Smooth muscle cell of the pulmonary artery (primary cell): ENCODE data around the gene PDC. TPM values are rescaled to one million over a fixed set of nuclear protein-coding genes. Genes with fewer than 3 reads are reported as not detected.

ENCODE experiments used
- total RNA-seq: library from RNA; depleted of rRNA; stranded (reverse); fragments of >200 nt; gene quantifications from 2 replicates; pipeline ENCODE4 v1.2.3, GENCODE V29; 2014

PDC gene
- total RNA-seq, result 0.07 TPM in 1 of 2 replicates, not detected in the other

GRCh38 chr1:186461014-186461413 lies at the start of gene PDC:
Gene PDC (minus strand): TSS chr1:186461114. CDS start chr1:186449459, 11,655 bp downstream.

Other genes starting within 250 kb of the PDC start
- gene PRG4, start 164.8 kb downstream of the PDC start, total RNA-seq, result 0.17 and 2.2 TPM in 2 replicates
- 86.3 and 97.8 TPM in 2 replicates for gene TPR, start 85.9 kb downstream of the PDC start, total RNA-seq
- gene ODR4, start 85.3 kb downstream of the PDC start, total RNA-seq, result 19.0 and 19.9 TPM in 2 replicates
- gene PTGS2, start 219.3 kb upstream of the PDC start, total RNA-seq, result 59.8 and 148 TPM in 2 replicates